Mucosa of rectum (tissue), 2 donors: ENCODE results near the gene CYB561D1.
A peak's percentile ranks its signal among the peaks of the same experiment; 100 is the strongest.

ENCODE experiments used
- H3K27ac ChIP-seq, 2 donors: one replicate each; pipeline ENCODE4 v1.7.0; 2013; ENCODE audit warnings: inconsistent platforms in 2 of 2, low read depth in 2 of 2, low read length in 2 of 2
- H3K27me3 ChIP-seq, 2 donors: one replicate each; pipeline ENCODE4 v1.7.0; 2013; ENCODE audit warnings: low read length in 2 of 2; ENCODE audit not compliant: control insufficient read depth in 2 of 2, insufficient read depth in 2 of 2
- H3K36me3 ChIP-seq, 2 donors: one replicate each; pipeline ENCODE4 v1.7.0; 2013; ENCODE audit warnings: low read length in 2 of 2; ENCODE audit not compliant: control insufficient read depth in 2 of 2, insufficient read depth in 2 of 2
- H3K4me1 ChIP-seq, 2 donors: one replicate each; pipeline ENCODE4 v1.7.0; 2013; ENCODE audit warnings: low read length in 2 of 2, mild to moderate bottlenecking in 1 of 2; ENCODE audit not compliant: control insufficient read depth in 2 of 2, insufficient read depth in 2 of 2
- H3K4me3 ChIP-seq, 2 donors: one replicate each; pipeline ENCODE4 v1.7.0; 2013; ENCODE audit warnings: low read length in 2 of 2
- H3K9ac ChIP-seq, 2 donors: one replicate each; pipeline ENCODE4 v1.7.0; 2013; ENCODE audit warnings: low read length in 2 of 2, low read depth in 1 of 2, mild to moderate bottlenecking in 1 of 2
- H3K9me3 ChIP-seq, 2 donors: one replicate each; pipeline ENCODE4 v1.7.0; 2013; ENCODE audit warnings: low read length in 2 of 2; ENCODE audit not compliant: control insufficient read depth in 2 of 2
- donor health status: healthy.
- donor health status: Normal muscosa, but diverticular disease.

The CYB561D1 gene

GRCh38 chr1:109488201-109488600 is 5.7 kb upstream of the CYB561D1 start:
- H3K27me3 ChIP-seq = no peaks in the 10 kb centered on the region
- H3K27ac ChIP-seq = no peak overlapping the region
- no peaks in the 10 kb centered on the region for H3K36me3 ChIP-seq
- no peak overlapping the region for H3K9ac ChIP-seq
- H3K4me1 ChIP-seq = peaks cover 8 to 9% of the 10 kb centered on the region in 2 donors
- H3K4me3 ChIP-seq = no peak overlapping the region
- no peaks in the 10 kb centered on the region for H3K9me3 ChIP-seq

- H3K9ac ChIP-seq = no peak overlapping the region
- no peak overlapping the region for H3K4me3 ChIP-seq
- H3K4me1 ChIP-seq = peaks cover 9 to 10% of the 10 kb centered on the region in 2 donors
- no peaks in the 10 kb centered on the region for H3K27me3 ChIP-seq
- H3K36me3 ChIP-seq = no peaks in the 10 kb centered on the region
- no peak overlapping the region for H3K27ac ChIP-seq
- no peaks in the 10 kb centered on the region for H3K9me3 ChIP-seq
Measured at GRCh38 chr1:109488696-109489095, 5.2 kb upstream of the CYB561D1 start.

GRCh38 chr1:109490029-109490933 is 3.6 kb upstream of the CYB561D1 start:
- H3K9me3 ChIP-seq = no peaks in the 10 kb centered on the region
- no peaks in the 10 kb centered on the region for H3K27me3 ChIP-seq
- H3K4me3 ChIP-seq = no peak overlapping the region
- H3K36me3 ChIP-seq = peaks cover 0 to under 1% of the 10 kb centered on the region in 2 donors
- H3K9ac ChIP-seq = no peak overlapping the region
- peaks cover 8 to 9% of the 10 kb centered on the region in 2 donors for H3K4me1 ChIP-seq
- H3K27ac ChIP-seq = no peak overlapping the region

GRCh38 chr1:109490934-109491302 is 3.0 kb upstream of the CYB561D1 start:
- no peaks in the 10 kb centered on the region for H3K9me3 ChIP-seq
- peaks cover 5 to 7% of the 10 kb centered on the region in 2 donors for H3K36me3 ChIP-seq

GRCh38 chr1:109491372-109491771 is 2.5 kb upstream of the CYB561D1 start:
- no peak overlapping the region for H3K4me3 ChIP-seq
- H3K27me3 ChIP-seq = no peaks in the 10 kb centered on the region
- peaks cover 8 to 9% of the 10 kb centered on the region in 2 donors for H3K4me1 ChIP-seq
- H3K36me3 ChIP-seq = peaks cover 10 to 11% of the 10 kb centered on the region in 2 donors
- H3K9me3 ChIP-seq = no peaks in the 10 kb centered on the region
- H3K27ac ChIP-seq = no peak overlapping the region
- no peak overlapping the region for H3K9ac ChIP-seq

More at GRCh38 chr1:109490934-109491302, 3.0 kb upstream of the CYB561D1 start:
- H3K9ac ChIP-seq = no peak overlapping the region
- peaks cover 8 to 9% of the 10 kb centered on the region in 2 donors for H3K4me1 ChIP-seq
- H3K4me3 ChIP-seq = no peak overlapping the region
- H3K27ac ChIP-seq = no peak overlapping the region
- no peaks in the 10 kb centered on the region for H3K27me3 ChIP-seq

GRCh38 chr1:109492779-109493178 is 1.1 kb upstream of the CYB561D1 start:
- no peak overlapping the region for H3K27ac ChIP-seq
- H3K36me3 ChIP-seq = peaks cover 14 to 22% of the 10 kb centered on the region in 2 donors
- peaks cover 8 to 9% of the 10 kb centered on the region in 2 donors for H3K4me1 ChIP-seq

GRCh38 chr1:109493227-109493626 is 667 bp upstream of the CYB561D1 start:
- no peaks in the 10 kb centered on the region for H3K27me3 ChIP-seq
- peak overlapping the region in 1 of 2 donors; percentile 98 for H3K4me3 ChIP-seq
- H3K4me1 ChIP-seq = peaks cover 8 to 9% of the 10 kb centered on the region in 2 donors
- H3K9ac ChIP-seq = peak overlapping the region in 1 of 2 donors; percentile 72
- no peak overlapping the region for H3K27ac ChIP-seq
- H3K36me3 ChIP-seq = peaks cover 14 to 23% of the 10 kb centered on the region in 2 donors
- H3K9me3 ChIP-seq = no peaks in the 10 kb centered on the region

More at GRCh38 chr1:109492779-109493178, 1.1 kb upstream of the CYB561D1 start:
- Histone ChIP-seq H3K9ac (no peak overlapping the region), H3K27me3 (no peaks in the 10 kb centered on the region), H3K4me3 (no peak overlapping the region), H3K9me3 (no peaks in the 10 kb centered on the region)

GRCh38 chr1:109495738-109496137 is 1.8 kb downstream of the CYB561D1 start:
- Histone ChIP-seq H3K36me3 (peaks cover 19 to 30% of the 10 kb centered on the region in 2 donors), H3K4me3 (no peak overlapping the region), H3K9ac (no peak overlapping the region), H3K27me3 (no peaks in the 10 kb centered on the region), H3K27ac (no peak overlapping the region), H3K9me3 (no peaks in the 10 kb centered on the region), H3K4me1 (peaks cover 10 to 22% of the 10 kb centered on the region in 2 donors)

- H3K9me3 ChIP-seq = no peaks in the 10 kb centered on the region
- H3K27me3 ChIP-seq = no peaks in the 10 kb centered on the region
- no peak overlapping the region for H3K9ac ChIP-seq
- peaks cover 27 to 34% of the 10 kb centered on the region in 2 donors for H3K36me3 ChIP-seq
- no peak overlapping the region for H3K27ac ChIP-seq
- no peak overlapping the region for H3K4me3 ChIP-seq
- peaks cover 14 to 22% of the 10 kb centered on the region in 2 donors for H3K4me1 ChIP-seq
Measured at GRCh38 chr1:109497449-109498160, 3.7 kb downstream of the CYB561D1 start.
